Measurements from ENCODE around the gene SH3RF3. TPM values are rescaled to one million over a fixed set of nuclear protein-coding genes. Genes with fewer than 3 reads are reported as not detected.

SH3RF3 gene
- total RNA-seq, 1 experiment from 2014 or later: 0.98 TPM

- Mint-ChIP-seq H3K36me3 (ENCODE audit: insufficient read depth, unreplicated experiment) (no peaks in the 10 kb centered on the region), H3K27me3 (ENCODE audit: insufficient read depth, unreplicated experiment) (peaks cover 11% of the 10 kb centered on the region), H3K4me1 (ENCODE audit: low read depth, unreplicated experiment) (no peaks in the 10 kb centered on the region), H3K9me3 (ENCODE audit: unreplicated experiment) (no peaks in the 10 kb centered on the region), H3K4me3 (ENCODE audit: unreplicated experiment) (no peak overlapping the region), H3K27ac (ENCODE audit: unreplicated experiment) (no peak overlapping the region)
- Histone ChIP-seq H3K36me3 (ENCODE audit: control insufficient read depth, insufficient read depth, low read length) (no peaks in the 10 kb centered on the region), H3K9me3 (no peaks in the 10 kb centered on the region), H3K27me3 (replicated peaks; ENCODE audit: control insufficient read depth, insufficient read depth, low read length) (no peaks in the 10 kb centered on the region), H3K4me3 (ENCODE audit: low read depth, low read length) (no peak overlapping the region), H3K4me1 (no peaks in the 10 kb centered on the region)
- ChIA-PET CTCF (no interaction called here), POLR2A (no interaction called here)
- BruUV-seq (replicated peaks): no TSS peak
- intact Hi-C loops (cut with micrococcal nuclease; ENCODE audit: unreplicated experiment): no loop called here
- TF ChIP-seq CTCF (IDR thresholded peaks at IDR 0.05; ENCODE audit: insufficient read depth in 1 of 2, low read depth in 1 of 2, low read length in 1 of 2, severe bottlenecking in 1 of 2, unreplicated experiment in 1 of 2): no peak
- no peak for DNase-seq
Observed at GRCh38 chr2:109210431-109211200, 81.6 kb downstream of the SH3RF3 start.

GRCh38 chr2:109211315-109211714 lies 82.3 kb downstream of the SH3RF3 start:
- no peaks in the 10 kb centered on the region for H3K9me3 ChIP-seq
- peaks cover 11% of the 10 kb centered on the region for H3K27me3 Mint-ChIP-seq (ENCODE audit: insufficient read depth, unreplicated experiment)
- ChIA-PET CTCF (no interaction called here), POLR2A (no interaction called here)
- no peaks in the 10 kb centered on the region for H3K4me1 Mint-ChIP-seq (ENCODE audit: low read depth, unreplicated experiment)
- no peak overlapping the region for H3K4me3 Mint-ChIP-seq (ENCODE audit: unreplicated experiment)
- no peaks in the 10 kb centered on the region for H3K4me1 ChIP-seq
- intact Hi-C loops (cut with micrococcal nuclease; ENCODE audit: unreplicated experiment): no loop called here
- DNase-seq: no peak
- no peaks in the 10 kb centered on the region for H3K36me3 ChIP-seq (ENCODE audit: control insufficient read depth, insufficient read depth, low read length)
- no peak overlapping the region for H3K4me3 ChIP-seq (ENCODE audit: low read depth, low read length)
- H3K9me3 Mint-ChIP-seq (ENCODE audit: unreplicated experiment): no peaks in the 10 kb centered on the region
- H3K27me3 ChIP-seq (replicated peaks; ENCODE audit: control insufficient read depth, insufficient read depth, low read length): no peaks in the 10 kb centered on the region
- no peak for TF ChIP-seq CTCF (IDR thresholded peaks at IDR 0.05; ENCODE audit: insufficient read depth in 1 of 2, low read depth in 1 of 2, low read length in 1 of 2, severe bottlenecking in 1 of 2, unreplicated experiment in 1 of 2)
- no peak overlapping the region for H3K27ac Mint-ChIP-seq (ENCODE audit: unreplicated experiment)
- no peaks in the 10 kb centered on the region for H3K36me3 Mint-ChIP-seq (ENCODE audit: insufficient read depth, unreplicated experiment)
- no TSS peak for BruUV-seq (replicated peaks)

- peaks cover 11% of the 10 kb centered on the region for H3K27me3 Mint-ChIP-seq (ENCODE audit: insufficient read depth, unreplicated experiment)
- H3K4me1 Mint-ChIP-seq (ENCODE audit: low read depth, unreplicated experiment): no peaks in the 10 kb centered on the region
- intact Hi-C loops (cut with micrococcal nuclease; ENCODE audit: unreplicated experiment): no loop called here
- Histone ChIP-seq H3K36me3 (ENCODE audit: control insufficient read depth, insufficient read depth, low read length) (no peaks in the 10 kb centered on the region; the same call in 1 of the 2 replicates), H3K9me3 (no peaks in the 10 kb centered on the region), H3K27me3 (replicated peaks; ENCODE audit: control insufficient read depth, insufficient read depth, low read length) (no peaks in the 10 kb centered on the region), H3K4me3 (ENCODE audit: low read depth, low read length) (no peak overlapping the region), H3K4me1 (no peaks in the 10 kb centered on the region)
- CTCF ChIA-PET: no interaction called here
- no TSS peak for BruUV-seq (replicated peaks)
- no peak overlapping the region for H3K27ac Mint-ChIP-seq (ENCODE audit: unreplicated experiment)
- POLR2A ChIA-PET: no interaction called here
- no peak for DNase-seq
- H3K36me3 Mint-ChIP-seq (ENCODE audit: insufficient read depth, unreplicated experiment): no peaks in the 10 kb centered on the region
- H3K4me3 Mint-ChIP-seq (ENCODE audit: unreplicated experiment): no peak overlapping the region
- TF ChIP-seq CTCF (IDR thresholded peaks at IDR 0.05; ENCODE audit: insufficient read depth in 1 of 2, low read depth in 1 of 2, low read length in 1 of 2, severe bottlenecking in 1 of 2, unreplicated experiment in 1 of 2): no peak
- no peaks in the 10 kb centered on the region for H3K9me3 Mint-ChIP-seq (ENCODE audit: unreplicated experiment)
Observed at GRCh38 chr2:109212836-109213563, 84.0 kb downstream of the SH3RF3 start.

Measured in Caco-2 (cell line).